Lung (tissue), 12 donors: ENCODE results near the gene MYH6. TPM values are rescaled to one million over a fixed set of nuclear protein-coding genes. Genes with fewer than 3 reads are reported as not detected.
A peak's percentile ranks its signal among the peaks of the same experiment; 100 is the strongest.

Experiments used
- ATAC-seq: fragments of 200-7000 bp; cut with Tn5 transposase; one replicate; pipeline ENCODE4 v1.9.1; 2020; ENCODE audit warnings: moderate number of reproducible peaks; ENCODE audit not compliant: insufficient read depth, low FRiP score
- DNase-seq, 3 donors: peaks; one replicate each; pipeline ENCODE4 v3.0.0-alpha.2; 2013 to 2017
- H3K27ac ChIP-seq, 2 donors: one replicate each; pipeline ENCODE4 v1.5.1; 2013; ENCODE audit warnings: mild to moderate bottlenecking in 2 of 2, moderate library complexity in 2 of 2, control low read depth in 1 of 2, inconsistent platforms in 1 of 2, low read depth in 1 of 2, low read length in 1 of 2
- H3K27me3 ChIP-seq, 3 donors: one replicate each; pipeline ENCODE4 v1.5.1; 2013; ENCODE audit warnings: low read length in 2 of 3; ENCODE audit not compliant: control insufficient read depth in 3 of 3, insufficient read depth in 3 of 3
- H3K36me3 ChIP-seq, 4 donors: one replicate each; pipeline ENCODE4 v1.5.1; 2013; ENCODE audit warnings: low read length in 4 of 4, mild to moderate bottlenecking in 1 of 4, moderate library complexity in 1 of 4; ENCODE audit not compliant: control insufficient read depth in 4 of 4, insufficient read depth in 4 of 4
- H3K4me1 ChIP-seq, 5 donors: one replicate each; pipeline ENCODE4 v1.5.1; 2013; ENCODE audit warnings: low read length in 5 of 5, mild to moderate bottlenecking in 2 of 5, moderate library complexity in 1 of 5; ENCODE audit not compliant: control insufficient read depth in 5 of 5, insufficient read depth in 5 of 5
- H3K4me3 ChIP-seq: one replicate; pipeline ENCODE4 v1.5.1; 2013; ENCODE audit warnings: mild to moderate bottlenecking, control low read depth, moderate library complexity
- H3K9ac ChIP-seq, 2 donors: one replicate each; pipeline ENCODE4 v1.5.1; 2013; ENCODE audit warnings: low read length in 2 of 2, control low read depth in 1 of 2; ENCODE audit not compliant: insufficient read depth in 1 of 2
- H3K9me3 ChIP-seq, 4 donors: one replicate each; pipeline ENCODE4 v1.5.1; 2013; ENCODE audit warnings: low read length in 3 of 4, mild to moderate bottlenecking in 1 of 4, moderate library complexity in 1 of 4; ENCODE audit not compliant: control insufficient read depth in 4 of 4, insufficient read depth in 3 of 4
- WGBS, 2 donors: extraction: QIAGEN DNeasy Blood & Tissue Kit; methylation state at CpG; one replicate each; pipeline ENCODE4 v1.1.7; 2013; 5-methylcytosine and 5-hydroxymethylcytosine counted together
- polyA plus RNA-seq, 2 donors: library from polyadenylated mRNA; stranded (reverse); fragments of 200-250 nt; gene quantifications; one replicate each; pipeline ENCODE4 v1.2.1, GENCODE V29; 2013
- total RNA-seq, 2 donors: library from RNA; depleted of rRNA in 1 of 2; stranded (reverse); fragments of >200 nt in 1 of 2; gene quantifications; one replicate each; pipeline ENCODE4 v1.2.1, GENCODE V29; 2014 to 2021
- TF ChIP-seq, protein P1 (sequence below): IDR thresholded peaks from 2 replicates; pipeline ENCODE4 v1.5.1; 2012; ENCODE audit warnings: mild to moderate bottlenecking; ENCODE audit errors: control extremely low read depth, extremely low read depth
- donor health status: control.
- donor health status: control.
- donor health status: Bipolar disorder and iron deficiency.
- donor health status: healthy.
- donor health status: DM: yes; HTN: yes; CAD: no.

MYH6 gene
- total and polyA plus RNA-seq, 4 donors = 0.25 to 7.1 (median 0.28) TPM; not detected in 1

DNA sequence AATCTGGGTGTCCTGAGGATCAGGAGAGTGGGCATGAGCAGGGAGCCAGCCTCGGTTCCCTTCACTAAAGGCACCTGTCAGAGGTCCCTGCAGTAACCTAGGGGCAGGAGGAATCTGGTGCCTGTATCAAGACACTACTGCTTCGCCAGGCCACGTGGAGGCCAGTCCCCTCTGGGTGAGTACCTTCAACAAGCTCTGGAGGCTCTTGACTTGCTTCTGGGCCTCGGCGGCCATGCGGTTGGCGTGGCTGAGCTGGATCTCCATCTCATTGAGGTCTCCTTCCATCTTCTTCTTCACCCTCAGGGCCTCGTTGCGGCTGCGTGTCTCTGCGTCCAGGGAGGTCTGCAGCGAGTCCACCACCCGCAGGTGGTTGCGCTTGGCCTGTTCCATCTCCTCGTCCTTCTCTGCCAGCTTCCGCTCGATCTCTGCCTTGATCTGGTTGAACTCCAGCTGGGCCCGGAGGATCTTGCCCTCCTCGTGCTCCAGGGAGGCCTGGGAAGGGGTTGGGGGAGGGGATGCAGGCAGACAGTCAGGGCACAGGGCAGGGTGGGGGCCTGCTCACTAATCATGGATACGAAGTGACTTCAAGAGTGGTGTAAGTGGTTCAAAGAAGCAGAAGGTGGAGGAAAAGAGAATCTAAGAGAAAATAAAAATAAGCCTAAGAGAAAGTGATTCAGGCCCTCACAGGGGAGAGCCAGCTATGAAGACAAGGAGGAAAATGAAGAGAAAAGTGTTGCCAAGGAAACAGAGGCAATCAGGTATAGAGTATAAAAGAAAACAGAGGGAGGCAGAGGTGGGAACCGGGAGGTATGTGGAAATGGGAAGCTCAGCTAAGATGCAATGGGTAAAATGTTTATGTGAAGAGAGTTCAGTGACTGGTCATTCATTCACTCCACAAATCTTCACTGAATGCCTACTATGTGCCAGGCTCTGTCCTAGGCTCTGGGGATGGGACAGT is 8.0 kb upstream of the MYH6 start:
- no peaks in the 10 kb centered on the region for H3K27me3 ChIP-seq
- H3K9ac ChIP-seq = no peak overlapping the region
- peak overlapping the region in 1 of 2 donors; percentile 93 for H3K27ac ChIP-seq
- H3K4me1 ChIP-seq = no peaks in the 10 kb centered on the region
- DNase-seq (no peak), ATAC-seq (no peak)
- no peak overlapping the region for H3K4me3 ChIP-seq
- 76 to 85% methylated on average over 21 of the region's 21 CpGs for whole genome bisulfite sequencing, 2 donors
- H3K9me3 ChIP-seq = no peaks in the 10 kb centered on the region
- no peaks in the 10 kb centered on the region for H3K36me3 ChIP-seq
- TF ChIP-seq, protein P1, sequence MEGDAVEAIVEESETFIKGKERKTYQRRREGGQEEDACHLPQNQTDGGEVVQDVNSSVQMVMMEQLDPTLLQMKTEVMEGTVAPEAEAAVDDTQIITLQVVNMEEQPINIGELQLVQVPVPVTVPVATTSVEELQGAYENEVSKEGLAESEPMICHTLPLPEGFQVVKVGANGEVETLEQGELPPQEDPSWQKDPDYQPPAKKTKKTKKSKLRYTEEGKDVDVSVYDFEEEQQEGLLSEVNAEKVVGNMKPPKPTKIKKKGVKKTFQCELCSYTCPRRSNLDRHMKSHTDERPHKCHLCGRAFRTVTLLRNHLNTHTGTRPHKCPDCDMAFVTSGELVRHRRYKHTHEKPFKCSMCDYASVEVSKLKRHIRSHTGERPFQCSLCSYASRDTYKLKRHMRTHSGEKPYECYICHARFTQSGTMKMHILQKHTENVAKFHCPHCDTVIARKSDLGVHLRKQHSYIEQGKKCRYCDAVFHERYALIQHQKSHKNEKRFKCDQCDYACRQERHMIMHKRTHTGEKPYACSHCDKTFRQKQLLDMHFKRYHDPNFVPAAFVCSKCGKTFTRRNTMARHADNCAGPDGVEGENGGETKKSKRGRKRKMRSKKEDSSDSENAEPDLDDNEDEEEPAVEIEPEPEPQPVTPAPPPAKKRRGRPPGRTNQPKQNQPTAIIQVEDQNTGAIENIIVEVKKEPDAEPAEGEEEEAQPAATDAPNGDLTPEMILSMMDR = no peak

DNA sequence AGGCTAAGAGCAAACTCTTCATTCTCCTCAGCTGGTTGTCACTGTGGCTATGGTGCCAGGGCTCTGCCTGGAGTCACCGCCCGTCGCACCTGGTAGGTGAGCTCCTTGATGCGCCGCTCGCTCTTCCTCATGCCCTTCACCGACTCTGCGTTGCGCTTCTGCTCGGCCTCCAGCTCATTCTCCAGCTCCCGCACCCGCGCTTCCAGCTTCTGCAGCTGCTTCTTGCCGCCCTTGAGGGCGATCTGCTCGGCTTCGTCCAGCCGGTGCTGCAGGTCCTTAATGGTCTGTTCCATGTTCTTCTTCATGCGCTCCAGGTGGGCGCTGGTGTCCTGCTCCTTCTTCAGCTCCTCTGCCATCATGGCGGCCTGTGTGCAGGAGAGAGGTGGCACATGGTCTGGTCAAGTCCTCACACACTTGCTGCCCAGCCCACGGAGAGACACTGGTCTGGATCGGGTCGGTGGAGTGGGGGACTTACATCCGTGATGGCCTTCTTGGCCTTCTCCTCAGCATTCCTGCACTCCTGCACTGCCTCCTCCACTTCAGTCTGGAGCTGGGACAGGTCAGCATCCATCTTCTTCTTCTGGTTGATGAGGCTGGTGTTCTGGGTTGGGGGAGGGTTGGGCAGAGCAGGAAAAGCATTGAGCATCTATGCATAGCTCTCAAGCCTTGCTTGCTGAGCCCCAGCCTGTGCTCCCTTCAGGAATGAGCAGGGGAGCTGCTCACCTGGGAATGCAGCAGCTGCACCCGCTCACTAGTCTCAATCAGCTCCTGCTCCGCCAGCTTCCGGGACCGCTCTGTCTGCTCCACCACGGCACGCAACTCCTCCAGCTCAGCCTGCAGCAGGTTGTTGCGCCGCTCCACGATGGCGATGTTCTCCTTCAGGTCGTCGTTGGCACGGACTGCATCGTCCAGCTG is 7.1 kb upstream of the MYH6 start:
- no peak overlapping the region for H3K9ac ChIP-seq

DNA sequence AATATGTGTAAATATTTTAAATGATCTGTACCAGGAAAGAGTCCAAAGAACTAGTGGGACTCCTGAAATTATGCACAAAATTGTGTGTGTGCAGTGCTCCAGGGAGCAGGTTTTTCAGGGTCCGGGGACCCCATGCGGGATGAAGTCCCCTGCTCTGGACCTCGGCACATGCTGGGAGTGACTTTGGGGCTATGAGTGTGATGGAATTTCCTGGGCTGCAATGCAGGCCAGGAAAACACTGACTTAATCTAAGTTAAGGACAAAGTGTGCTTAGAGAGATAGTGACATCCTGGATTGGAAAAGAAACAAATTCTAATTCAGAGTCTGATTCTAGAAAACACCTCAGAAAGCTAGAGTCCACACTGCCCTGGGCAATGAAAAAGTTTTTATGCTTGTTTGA is 6.2 kb upstream of the MYH6 start:
- ATAC-seq (no peak), DNase-seq (no peak)

More for the DNA sequence above, 7.1 kb upstream of the MYH6 start:
- TF ChIP-seq, protein P1 = no peak
- DNase-seq = no peak
- Histone ChIP-seq H3K4me1 (no peaks in the 10 kb centered on the region), H3K36me3 (no peaks in the 10 kb centered on the region), H3K27me3 (no peaks in the 10 kb centered on the region), H3K9me3 (no peaks in the 10 kb centered on the region), H3K4me3 (no peak overlapping the region), H3K27ac (peak overlapping the region in 1 of 2 donors; percentile 93)
- ATAC-seq = no peak
- WGBS, 2 donors = 94 to 96% methylated on average over 36 to 39 of the region's 39 CpGs

More for the DNA sequence above, 6.2 kb upstream of the MYH6 start:
- H3K9ac ChIP-seq = no peak overlapping the region
- 64 to 69% methylated on average over 3 of the region's 3 CpGs for WGBS, 2 donors
- H3K9me3 ChIP-seq = no peaks in the 10 kb centered on the region
- H3K4me3 ChIP-seq = no peak overlapping the region
- no peaks in the 10 kb centered on the region for H3K27me3 ChIP-seq
- TF ChIP-seq, protein P1 = no peak
- H3K36me3 ChIP-seq = no peaks in the 10 kb centered on the region
- peak overlapping the region in 1 of 2 donors; percentile 93 for H3K27ac ChIP-seq
- no peaks in the 10 kb centered on the region for H3K4me1 ChIP-seq
